HT-29 (cell line): ENCODE data around the gene NEDD4. TPM values are rescaled to one million over a fixed set of nuclear protein-coding genes. Genes with fewer than 3 reads are reported as not detected.
"Not testable (repeated sequence)": the region's sequence is repeated elsewhere in the genome, so short reads cannot be mapped to it uniquely, and the experiment has no call there.

Experiments used
- DNase-seq: peaks from one replicate; pipeline ENCODE4 v3.0.0-alpha.2; 2015; ENCODE audit warnings: low spot score
- total RNA-seq: library from RNA; depleted of rRNA; stranded (reverse); fragments of >200 nt; shearing (Covaris generic); gene quantifications from 2 replicates; pipeline ENCODE4 v1.2.3, GENCODE V29; 2014

Gene NEDD4
- total RNA-seq, 1 experiment from 2014 or later = 6.2 TPM

DNA sequence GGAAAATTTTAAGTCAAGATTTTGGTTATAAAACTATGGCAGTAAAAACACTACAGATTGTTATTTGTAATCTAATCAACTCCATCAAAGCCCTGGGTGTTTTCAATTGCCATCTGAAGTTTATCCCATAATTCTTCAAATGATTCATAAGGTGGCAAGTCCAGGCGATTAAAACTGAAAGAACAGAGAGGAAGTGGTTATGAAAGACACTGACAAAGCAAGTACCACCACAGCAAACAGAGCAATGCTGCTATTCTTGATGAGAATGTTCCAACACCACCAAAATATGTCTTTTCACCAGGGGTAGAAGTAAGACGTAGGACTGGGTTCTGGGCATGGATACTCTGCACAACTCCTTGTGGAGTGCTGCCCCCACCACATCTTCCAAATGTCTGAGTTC lies 163.6 kb downstream of the NEDD4 start:
- no peak for DNase-seq

DNA sequence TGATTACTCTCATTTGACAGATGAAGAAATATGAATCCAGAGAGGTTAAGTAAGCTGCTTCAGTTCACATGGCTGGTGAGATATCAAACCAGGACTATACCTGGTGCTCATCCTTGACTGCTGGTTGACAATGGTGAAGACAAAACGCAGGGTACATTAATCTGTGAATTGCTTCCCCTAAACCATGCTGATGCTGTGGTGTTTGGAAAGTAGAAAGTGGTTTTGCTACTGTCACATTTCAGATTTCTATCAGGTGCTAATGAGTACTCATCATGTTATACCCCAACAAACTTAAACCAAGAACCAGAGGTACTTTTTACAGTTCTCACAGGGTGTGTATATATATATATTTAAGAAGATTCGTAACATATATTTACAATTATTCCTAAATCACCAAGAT lies 165.5 kb downstream of the NEDD4 start:
- DNase-seq = no peak

DNA sequence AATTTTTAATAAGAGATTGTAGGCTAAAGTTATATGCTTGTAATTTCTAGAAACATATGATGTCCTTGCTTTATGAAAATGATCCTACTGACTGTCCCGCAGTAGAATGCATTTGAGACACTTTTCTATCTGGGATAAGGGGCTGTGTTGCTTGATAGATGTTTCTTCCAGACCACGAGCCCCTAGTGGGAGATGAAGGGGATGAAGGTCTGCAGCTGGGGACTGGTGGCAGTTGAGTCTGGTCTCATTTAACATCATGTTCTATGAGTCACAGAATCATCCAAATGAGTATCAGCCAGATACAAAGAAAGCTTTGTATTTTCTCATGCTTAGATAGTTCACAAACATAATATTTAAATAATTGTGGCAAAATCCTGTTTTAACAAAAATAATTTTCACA lies 166.2 kb downstream of the NEDD4 start:
- DNase-seq = no peak

DNA sequence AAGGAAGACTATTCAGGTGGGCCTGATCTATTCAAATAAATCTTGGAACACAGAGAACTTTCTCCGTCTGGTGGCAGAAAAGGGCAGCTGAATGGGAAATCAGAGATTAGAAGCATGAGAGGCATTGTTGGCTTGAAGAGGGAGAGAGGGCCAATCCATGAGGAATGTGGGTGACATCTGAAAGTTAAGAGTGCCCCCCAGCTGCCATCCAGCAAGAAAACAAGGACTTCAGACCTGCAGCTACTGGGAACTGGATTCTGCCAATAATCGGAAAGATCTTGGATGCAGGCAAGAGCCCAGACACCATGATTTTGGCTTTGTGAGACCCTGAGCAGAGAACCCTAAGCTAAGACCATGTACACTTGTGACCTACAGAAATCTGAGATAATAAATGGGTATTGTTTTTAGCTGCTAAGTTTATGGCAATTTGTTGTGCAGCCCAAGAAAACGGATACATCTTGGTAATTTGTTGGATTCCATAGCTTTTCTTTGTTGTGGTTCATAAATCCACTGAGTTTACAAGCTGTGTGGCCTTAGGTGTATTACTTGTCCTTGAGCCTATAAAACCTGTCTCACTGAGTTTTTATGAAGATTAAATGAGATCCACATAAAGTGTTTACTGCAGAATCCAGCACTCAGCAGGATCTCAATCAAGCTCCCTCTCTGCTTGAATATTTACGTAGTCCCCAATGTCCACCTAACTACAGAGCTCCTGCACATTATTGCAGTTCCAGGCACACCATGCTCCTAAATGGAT lies 168.4 kb downstream of the NEDD4 start:
- no peak for DNase-seq

DNA sequence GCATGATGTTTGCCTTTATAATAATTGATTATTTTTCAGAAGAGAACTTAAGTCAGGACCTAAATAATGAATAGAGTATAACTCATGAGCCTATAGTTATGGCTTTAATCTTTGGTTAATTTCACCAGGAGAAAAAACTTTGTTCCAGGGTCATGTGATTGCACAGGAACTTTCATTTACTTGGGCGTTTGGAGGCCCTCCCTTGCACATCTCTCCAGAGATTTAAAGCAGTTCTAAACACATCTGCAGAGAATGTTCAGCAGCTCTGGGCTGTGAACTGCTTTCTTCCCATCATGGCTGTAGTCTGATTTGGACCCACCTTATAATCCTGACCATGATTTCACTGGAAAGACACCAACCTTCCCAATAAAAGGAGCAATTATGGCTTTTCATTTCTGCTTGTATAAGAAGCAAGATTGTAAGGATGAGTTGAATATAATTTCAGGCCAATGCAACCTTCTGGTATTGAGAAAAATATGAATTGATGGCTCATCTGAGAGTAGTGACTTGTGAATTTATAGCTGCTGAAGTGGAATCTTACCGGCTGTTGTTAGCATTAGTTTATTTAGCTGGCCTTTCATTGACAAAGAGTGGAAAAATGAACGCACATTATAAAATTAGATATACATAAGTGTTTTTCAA lies 169.6 kb downstream of the NEDD4 start:
- DNase-seq = no peak

DNA sequence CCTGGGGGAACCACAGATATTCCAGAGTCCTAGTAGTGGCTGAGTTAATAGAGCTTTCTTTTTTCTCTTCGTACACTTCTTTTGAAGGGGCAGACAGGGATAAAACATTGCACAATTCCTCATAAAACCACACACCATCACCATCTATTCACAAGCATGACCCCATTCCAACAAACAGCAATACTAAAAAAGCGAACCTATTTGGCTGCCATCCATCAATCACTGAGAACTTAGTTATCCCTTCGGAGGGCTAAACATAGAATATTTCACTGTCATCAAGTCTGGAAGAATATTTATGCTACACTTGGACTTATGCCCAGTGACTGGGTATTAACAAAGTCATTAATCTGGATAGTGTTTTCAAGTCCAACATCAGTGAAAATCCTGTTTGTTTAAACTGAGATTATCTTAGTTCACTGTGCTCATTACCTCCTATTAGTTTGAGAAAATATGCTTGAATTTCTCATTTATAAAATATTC lies 170.2 kb downstream of the NEDD4 start:
- DNase-seq = no peak

DNA sequence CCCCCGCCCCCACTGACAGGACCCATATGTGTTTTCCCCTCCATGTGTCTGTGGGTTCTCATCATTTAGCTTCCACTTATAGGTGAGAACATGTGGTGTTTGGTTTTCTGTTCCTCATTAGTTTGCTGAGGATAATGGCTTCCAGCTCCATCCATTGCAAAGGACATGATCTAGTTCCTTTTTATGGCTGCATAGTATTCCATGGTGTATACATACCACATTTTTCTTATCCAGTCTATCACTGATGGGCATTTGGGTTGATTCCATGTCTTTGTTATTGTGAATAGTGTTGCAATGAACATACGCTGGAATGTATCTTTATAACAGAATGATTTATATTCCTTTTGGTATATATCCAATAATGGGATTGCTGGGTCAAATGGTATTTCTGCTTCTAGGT lies 171.7 kb downstream of the NEDD4 start:
- DNase-seq = not testable (repeated sequence)

DNA sequence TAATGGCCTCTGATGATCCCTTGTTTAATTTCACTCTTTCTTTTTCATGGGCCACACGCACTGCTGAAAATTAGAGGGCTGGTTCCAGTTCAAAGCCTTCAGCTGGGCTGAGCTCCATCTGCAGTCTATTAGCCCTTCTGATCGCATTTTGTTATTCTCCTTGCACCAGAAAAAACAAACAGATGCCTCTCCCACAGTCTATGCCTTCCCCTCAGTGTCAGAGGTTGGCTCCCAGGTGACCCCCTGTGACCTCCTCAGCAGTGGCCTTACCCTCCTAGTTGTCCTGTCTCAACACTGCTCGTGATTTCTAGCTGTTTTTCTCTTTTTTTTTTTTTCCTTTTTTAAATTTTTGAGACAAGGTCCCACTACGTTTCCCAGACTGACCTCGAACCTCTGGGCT lies 173.4 kb downstream of the NEDD4 start:
- DNase-seq = no peak

DNA sequence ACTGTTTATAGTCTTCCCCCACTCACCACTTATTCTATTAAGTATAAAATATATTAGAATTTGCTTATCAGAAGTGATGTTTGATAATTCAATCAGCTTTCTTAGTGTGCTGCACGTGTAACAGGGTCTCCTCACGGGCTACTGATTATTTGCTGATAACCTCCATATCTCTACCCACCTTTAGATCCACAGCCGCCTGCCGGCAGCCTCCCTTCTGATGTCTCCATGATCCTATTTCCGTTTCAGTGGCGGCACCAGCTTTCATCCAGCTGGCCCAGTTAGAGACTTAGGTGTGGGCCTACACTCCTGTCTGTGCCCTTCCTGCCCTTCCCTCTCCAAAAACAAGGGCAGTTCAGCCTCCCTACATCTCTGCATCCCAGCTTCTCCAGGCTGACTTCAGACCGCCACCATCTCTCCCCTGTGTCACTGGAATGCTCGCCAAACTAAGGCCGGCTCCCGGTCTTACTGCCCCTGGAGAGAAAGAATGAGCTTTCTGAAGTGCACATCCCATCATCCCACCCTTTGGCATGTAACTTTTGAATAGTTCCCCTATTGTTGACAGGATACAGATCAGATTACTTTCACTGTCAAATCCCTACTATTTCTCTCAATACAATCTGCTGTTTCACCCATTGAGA lies 173.9 kb downstream of the NEDD4 start:
- no peak for DNase-seq

DNA sequence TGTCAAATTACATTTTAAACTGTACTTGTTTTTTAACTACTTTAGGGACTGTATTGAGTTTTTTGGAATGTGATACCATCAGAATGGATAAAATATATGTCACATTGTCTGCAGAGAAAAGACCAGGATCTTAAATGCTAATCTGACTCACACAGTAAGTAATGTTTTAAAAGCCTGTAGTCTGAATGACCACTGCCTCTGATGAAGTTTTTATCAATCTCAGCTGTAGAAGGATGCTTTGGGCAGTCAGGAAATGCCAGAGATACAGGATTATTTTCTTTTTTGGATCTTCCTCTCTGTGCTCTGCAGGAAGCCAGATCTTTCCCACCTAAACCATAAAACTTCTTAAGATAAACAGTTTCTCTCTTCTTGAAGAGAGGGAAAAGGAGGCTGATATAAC lies 177.4 kb downstream of the NEDD4 start:
- no peak for DNase-seq

DNA sequence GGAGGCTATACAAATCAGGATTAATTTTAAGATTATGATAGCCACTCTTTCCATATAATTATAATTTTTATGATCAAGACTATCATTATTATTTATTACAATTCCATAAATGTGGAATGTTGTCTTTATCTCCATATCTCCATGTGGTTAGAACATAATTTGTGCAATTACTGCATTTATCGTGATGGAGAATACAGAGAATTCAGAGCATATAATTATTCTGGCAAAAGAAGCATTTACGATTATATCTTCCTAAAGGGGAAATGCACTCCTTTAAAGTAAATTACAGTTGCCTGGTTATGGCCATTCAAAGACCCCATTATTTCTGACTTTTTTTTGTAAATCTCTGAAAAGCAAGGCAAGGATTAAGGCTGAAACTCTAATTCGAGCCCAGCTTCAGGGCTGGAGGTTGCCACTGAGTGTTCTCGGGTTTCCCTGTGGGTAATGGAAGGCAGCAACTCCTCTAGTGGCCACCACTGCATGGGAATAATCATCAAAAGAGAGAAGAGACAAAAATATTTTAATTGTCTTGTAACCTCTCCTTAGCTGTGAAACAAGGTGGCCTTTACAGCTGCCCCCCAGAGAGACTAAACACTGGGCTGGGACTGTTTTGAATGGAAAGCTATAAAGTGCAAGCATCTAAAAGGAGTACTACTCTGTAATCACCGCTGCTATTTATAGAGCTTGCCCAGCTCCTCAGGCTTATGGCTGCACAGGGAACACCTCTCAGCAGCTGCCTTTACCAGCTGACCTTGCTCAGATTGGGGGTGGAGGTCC lies 190.6 kb downstream of the NEDD4 start:
- no peak for DNase-seq

DNA sequence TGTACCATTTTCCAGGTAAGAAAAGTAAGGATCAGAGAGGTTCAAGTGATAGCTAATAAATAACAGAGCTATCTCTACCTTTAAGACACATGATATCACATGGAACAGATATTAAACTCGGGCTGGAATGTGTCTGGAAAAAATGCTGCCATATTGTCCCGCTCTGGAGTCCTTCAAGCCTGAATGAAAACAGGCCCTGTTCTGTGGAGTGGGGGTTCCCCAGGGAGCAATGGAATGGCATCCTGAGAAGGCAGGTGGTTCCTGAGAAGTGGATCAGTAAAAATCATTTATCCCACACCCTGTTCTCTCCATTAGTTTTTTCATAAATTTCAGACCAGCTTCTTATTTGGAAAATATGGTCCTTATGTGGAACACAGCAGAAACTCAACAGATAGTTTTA lies 193.2 kb downstream of the NEDD4 start:
- DNase-seq = no peak

DNA sequence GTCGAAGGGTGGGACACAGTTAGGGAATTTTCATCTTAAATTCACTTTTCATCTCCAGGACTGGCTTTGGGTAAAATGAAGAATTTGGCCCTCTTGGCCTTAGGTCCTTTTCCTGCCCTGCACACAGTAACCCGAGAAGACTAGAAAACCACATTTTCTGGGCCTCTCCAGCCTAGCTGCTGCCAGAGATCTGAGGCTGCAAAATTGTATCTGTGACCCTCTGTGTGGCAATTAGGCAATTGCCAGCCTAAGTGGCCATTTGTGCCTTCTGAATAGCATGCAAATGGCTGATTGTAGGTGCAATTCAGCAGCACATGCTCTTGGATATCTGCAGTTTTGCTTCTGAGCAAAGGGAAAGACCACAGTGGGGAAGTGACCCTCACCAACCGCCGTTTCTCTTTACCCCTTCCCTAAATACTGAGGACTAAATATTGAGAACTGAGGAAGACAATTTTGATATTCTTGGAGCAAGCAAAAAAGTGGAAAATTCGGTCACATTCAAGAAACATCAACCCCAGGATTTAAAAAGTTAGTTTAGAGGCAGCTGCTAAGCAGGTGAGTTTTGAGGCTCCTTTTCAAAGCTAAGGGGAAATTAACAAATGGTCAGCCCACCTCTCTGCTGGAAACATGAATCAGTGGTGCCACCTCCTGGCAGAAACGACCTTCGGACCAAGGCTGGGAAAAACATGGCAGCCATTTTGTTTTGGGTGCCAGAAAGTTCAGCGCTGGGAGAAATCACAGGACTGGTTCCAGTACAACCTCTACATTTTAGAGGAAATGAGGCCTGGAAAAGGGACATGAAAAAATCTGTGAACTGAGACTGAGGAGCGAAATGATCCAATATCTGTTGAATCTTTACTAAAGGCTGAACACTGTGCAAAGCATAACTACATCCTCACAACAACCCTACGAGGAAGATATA lies 193.9 kb downstream of the NEDD4 start:
- peak; percentile 55 for DNase-seq

DNA sequence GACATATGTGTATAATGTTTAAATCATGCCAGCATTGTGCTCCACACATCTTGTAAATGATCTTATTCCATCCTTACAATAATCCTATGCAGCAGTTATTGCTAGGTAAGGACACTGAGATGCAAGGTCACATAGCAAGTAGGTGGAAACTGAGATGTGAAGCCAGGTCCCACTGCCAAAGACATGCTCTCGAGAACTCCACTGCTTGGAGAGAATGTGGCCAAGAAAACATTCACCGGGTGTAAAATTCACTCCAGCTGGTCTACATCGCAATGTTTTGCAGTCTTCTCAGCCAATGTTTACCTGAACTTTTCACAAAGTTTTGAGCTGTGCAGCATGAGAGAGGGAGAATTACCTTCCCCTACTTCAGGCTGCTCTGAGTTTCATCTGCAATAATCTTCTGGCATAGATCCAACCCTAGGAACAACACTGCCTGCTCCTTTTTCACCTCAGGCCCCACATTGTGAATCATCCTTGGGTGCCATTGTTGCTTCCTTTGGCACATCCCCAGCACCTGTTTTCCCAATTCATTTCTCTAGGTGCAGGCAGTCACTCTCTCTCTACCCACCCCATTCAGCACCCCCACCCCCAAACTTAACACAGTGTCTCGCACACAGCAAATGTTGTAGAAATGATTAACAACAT lies 197.0 kb downstream of the NEDD4 start:
- no peak for DNase-seq

DNA sequence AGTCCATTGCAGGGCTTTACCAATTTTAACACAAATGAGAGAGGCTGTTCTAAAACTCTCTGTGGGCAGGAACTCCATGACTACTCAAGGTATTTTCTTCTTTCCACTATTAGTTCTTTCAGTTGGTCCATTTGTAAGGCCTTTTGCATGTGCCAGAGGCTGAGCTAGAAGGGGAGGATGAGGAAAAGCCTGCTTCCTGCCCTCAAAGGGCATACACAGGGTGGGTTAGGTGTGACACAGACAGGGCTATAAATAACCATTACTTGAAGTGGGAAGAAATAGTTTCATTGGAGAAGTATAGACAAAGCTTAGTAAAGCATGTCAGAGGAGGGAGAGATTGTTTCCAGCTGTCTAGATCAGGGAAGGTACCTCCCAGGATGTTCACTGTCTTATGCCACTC lies 198.4 kb downstream of the NEDD4 start:
- DNase-seq = no peak

DNA sequence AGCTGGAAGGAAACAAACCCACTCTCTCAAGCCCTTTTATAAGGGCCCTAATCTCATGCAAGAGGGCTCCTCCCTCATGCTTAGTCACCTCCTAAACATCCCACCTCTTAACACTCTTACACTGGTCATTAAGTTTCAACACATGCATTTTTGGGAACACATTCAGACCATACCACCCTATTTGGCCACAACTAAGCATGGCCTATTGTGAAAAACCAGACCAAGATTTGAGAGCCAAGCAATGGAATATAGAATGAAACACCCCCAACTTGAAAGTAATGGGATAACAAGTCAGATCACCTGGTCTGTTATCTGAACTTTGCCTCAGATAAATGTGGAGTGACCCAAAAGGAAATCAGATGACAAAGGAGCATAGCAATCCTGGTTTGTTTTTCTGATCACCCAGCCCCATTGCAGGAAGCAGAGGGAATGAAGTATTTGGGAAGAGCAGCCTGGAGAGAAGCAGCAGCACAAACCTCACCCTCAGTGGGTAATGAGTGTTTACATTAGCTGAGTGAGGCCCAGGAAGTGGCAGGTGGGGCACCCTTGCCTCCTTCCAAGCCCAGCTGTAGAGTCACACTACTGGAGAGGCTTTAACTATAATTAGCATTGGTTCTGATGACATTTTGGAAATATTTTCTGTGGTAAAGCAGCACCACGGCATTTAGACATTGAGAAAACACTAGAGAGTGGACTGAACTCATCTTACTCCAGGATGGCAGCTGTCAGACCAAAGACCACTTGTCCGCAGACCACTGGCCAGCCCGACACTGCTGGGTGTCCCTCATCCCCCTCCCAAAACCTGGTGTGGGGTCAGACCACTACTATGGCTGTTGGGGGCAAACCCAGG lies 201.6 kb downstream of the NEDD4 start:
- peak; percentile 67 for DNase-seq

DNA sequence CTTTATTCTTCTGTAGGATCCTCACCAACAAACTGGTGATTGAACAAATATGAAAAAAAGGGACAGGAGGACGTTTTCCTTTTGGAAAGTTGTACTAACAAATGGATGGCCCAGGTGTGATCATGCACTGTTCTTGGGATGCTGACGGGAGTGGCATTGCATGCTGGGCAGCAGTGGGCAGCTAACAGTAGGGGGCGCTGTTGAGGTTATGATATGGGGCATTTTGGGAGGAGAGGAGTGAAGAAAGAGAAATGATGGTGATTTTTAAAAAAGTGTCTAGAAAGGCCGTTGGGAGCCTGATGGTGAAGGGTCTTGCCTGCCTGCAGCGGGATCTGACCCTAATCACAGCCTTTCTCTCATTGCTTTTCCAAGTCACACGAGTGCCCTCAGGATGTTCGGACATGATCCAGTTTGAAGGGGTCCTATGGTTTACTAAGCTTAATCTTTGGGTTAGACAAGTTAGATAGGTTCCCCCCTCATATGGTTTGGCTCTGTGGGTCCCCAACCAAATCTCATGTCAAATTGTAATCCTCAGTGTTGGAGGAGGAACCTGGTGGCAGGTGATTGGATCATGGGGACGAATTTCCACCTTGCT lies 204.2 kb downstream of the NEDD4 start:
- peak; percentile 36 for DNase-seq

DNA sequence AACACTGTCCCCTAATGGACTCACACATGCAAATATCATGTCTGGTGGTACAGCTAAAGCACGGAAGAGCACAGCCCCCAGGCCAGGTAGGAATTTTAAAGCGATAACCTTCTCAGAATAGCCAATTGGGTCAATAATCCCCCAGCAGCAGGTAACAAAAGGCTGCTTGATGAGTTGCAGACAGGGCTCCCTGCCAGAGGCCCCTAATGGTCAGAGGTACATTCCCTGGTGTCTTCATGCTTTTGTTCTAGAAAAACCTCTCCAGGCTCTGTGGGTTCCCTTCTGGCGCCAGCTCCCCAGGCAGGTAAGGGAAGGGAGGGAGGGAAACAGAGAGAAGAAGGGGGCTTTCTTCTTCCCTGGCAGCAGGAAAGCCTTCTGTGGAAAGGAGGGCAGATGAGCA lies 207.1 kb downstream of the NEDD4 start:
- DNase-seq = no peak

DNA sequence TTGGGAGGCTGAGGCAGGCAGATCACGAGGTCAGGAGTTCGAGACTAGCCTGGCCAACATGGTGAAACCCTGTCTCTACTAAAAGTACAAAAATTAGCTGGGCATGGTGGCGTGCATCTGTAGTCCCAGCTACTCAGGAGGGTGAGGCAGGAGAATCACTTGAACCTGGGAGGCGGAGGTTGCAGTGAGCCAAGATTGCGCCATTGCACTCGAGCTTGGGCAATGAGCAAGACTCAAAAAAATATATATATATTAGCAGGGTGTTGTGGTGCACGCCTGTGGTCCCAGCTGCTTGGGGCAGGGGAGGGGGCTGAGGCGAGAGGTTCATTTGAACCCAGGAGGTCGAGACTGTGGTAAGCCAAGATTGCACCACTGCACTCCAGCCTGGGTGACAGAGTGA lies 207.8 kb downstream of the NEDD4 start:
- DNase-seq = not testable (repeated sequence)
